Stimulated activated CD4-positive, alpha-beta T cell treated with anti-CD3 and anti-CD28 coated beads, Interleukin-15, amount 100 ng/mL, for 1 hour (primary cell): ENCODE results near the gene GAB1.

Experiments
- DNase-seq, 2 donors: peaks; one replicate each; pipeline ENCODE4 v3.0.0-alpha.2; 2020; ENCODE audit warnings: low read depth in 1 of 2, low spot score in 1 of 2

The GAB1 gene

DNA sequence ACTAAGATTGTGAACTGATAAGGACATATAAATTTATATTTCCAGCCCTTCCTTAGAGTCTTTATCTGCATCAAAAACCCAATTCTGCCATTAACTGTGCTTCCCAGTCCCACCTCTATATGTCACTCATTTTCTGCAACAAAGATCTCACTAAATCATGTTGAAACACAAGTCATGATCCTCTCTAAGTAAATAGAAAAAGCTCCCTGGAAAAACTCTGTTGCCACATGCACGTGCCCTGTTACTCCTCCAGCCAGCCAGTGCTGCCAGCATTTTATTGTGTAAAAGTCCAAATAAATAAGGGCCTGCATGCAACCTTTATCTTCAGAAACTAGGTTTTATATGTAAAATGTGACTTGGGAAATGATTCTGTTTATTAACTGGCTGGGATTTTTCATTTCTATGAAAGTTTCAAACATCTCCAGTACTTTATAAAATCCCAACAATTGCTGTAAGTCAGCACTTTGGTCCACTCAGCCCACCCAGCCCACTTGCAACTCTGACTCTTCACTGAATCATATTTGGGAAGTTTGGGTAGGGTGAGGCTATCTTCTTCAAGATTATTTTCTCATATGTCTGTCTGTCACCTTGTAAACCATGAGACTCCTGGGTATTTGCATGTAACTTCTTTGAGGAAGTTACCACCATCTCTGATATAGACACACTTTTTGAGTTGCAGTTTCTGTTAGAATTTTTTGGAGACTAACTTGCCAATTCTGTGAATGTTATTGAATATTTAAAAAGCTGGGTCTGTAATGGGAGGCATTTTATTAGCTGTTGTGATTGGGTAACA lies 136.9 kb downstream of the GAB1 start:
- no peak for DNase-seq

DNA sequence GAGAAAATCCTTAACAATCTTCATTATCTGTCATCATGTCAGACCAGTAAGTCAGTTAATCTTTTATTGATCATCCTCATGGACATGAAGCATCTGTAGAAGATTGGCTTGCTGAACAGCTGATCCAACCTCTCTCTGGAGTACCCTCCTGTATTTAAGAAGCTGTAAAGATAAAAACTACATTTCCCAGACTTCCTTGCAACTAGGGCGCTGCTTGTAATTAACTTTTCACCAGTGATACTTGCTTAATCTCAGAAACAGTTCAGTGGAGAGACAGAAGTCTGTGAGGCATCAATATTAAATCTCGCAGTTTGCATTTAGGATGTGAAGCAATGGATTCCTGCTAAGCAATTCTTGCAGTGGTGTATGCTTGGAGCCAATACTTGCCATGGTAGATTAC lies 140.8 kb downstream of the GAB1 start:
- DNase-seq = no peak

DNA sequence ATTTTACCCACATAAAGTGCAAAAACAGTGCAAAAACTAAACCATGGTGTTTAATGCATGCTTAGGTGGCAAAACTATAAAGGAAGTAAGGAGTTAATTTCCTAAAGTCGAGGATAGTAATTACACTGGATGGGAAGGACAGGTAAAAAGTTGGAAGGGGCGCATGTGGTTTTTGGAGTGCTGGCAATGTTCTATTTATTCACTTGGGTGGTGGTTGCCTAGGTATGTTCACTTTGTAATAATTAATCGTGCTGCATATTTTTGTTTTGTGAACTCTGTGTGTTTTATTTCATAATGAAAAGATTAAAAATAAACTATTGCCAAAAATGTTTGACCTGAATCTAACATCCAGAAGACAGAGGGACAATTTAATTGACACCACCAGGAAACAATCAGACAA lies 144.7 kb downstream of the GAB1 start:
- no peak for DNase-seq

DNA sequence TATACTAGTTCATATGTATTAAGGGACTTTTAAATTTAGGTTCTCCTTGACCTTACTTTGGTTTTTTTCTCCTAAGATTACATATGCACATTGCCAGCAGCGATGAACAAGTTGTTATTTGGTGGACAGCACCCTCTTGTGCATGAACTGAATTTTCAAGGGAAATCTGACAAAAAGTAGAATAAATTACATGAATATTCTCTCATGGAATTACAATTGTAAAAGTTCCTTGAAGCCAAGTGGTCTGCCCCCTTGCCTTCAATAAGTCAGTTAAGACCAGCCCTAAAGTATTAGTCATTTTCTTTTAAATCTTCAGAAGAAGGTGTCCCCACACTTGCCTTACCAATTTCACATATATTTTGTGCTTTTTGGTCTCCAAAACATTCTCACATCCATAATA lies 146.2 kb downstream of the GAB1 start:
- DNase-seq = no peak

DNA sequence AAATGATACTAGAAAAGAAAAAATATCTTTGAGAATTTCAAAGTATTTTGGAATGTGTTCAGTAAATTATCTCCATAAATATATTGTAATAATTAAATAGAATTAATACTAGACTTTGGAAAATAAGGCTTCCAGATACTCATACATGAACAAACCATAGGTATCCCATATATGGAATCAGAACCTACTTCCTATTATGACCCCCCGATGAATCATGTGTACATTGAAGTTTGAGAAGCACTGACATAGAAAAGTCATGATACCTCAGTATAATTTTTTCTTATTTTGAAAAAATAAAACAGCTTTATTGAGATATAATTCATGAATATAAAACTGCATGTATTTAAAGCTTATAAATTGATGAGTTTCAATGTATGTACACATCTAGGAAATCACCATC lies 149.6 kb downstream of the GAB1 start:
- no peak for DNase-seq

DNA sequence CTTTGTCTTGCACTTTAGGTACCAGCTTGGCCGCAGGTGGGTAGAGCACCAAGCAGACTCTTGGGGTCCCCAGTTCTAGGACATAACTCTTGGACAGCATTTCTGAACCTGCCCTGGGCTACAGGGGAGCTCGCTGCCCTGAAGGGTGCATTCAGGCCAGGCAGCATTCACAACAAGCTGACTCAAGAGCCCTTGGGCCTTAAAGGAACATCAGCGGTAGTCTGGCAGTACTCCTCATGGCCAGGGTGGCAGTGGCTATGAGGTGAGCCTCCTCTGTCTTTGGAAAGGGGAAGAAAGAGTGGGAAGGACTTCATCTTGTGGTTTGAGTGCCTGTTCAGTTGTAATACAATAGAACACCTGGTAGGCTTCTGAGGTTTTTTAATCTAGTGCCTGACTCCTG lies 152.0 kb downstream of the GAB1 start:
- no peak for DNase-seq

DNA sequence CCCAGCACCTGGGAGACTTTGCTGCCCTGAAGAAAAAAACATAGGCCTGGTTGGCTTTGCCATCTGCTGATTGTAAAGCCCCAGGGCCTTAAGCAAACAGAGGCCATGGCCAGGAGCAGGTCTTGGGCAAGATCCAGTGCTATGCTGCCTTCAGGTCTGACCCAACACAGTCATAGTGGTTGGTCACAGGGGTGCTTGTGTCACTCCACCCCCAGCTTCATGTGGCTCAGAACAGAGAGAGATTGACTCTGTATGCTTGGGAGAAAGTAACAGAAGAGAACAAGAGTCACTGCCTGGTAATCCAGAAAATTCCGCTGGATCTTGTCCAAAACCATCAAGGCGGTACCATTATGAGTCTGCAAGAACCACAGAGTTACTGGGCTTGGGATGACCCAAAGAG lies 152.4 kb downstream of the GAB1 start:
- DNase-seq = no peak

DNA sequence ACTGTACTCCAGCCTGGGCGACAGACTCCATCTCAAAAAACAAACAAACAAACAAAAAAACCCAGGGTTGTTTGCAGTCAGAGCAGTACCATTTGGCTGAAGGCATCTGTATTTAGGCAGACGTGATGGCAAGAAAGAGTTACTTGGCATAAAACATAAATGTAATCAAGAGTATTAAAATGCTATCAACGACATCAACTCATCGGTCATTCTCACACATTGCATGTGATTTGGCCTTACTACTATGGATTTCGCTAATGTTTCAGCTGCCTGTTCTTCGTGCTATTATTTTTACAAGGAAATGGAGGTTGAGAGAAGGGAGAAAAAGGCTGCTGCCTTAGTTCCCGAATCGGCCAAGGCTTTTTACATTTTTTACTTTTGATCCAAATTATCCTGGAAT lies 161.3 kb downstream of the GAB1 start:
- DNase-seq = no peak

DNA sequence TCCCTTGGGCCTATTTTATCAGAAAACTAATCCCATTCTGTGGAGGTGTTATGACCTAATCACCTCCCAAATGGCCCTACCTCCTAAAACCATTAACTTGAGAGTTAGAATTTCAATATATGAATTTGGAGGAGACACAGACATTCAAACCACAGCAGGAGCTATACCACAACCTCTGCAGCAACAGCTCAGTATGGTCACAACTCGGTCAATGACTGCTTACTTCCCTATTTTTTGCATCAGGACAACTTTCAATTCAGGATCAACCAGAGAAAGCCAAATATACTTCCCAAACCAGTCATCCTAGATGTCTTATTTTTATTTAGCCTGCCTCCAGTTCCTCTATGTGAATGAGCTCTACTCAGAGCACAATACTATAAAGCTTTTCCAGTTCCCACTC lies 165.6 kb downstream of the GAB1 start:
- no peak for DNase-seq

DNA sequence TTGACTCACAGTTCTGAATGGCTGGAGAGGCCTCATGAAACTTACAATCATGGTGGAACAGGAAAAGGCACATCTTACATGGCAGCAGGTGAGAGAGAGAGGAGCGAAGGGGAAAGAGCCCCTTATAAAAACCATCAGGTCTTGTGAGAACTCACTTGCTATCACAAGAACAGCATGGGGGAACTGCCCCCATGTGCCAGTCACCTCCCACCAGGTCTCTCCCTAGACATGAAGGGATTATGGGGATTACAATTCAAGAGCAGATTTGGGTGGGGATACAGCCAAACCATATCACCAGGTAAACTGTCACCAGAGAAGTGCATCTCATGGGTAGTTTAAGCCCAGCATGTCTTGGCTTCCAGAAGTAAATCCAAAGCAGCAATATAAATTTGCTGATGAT lies 169.4 kb downstream of the GAB1 start:
- DNase-seq = no peak

DNA sequence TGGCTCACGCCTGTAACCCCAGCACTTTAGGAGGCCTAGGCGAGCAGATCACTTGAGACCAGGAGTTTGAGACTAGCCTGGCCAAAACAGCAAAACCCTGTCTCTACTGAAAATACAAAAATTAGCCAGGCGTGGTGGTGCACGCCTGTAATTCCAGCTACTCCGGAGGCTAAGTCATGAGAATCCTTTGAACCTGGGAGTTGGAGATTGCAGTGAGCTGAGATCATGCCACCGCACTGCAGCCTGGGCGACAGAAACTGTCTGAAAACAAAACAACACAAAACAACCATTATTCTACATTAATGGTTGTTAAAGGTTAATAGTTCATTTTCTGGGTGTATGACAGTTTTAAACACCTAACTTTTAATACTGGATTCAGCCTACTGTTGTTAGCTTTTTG lies 175.2 kb downstream of the GAB1 start:
- no peak for DNase-seq

DNA sequence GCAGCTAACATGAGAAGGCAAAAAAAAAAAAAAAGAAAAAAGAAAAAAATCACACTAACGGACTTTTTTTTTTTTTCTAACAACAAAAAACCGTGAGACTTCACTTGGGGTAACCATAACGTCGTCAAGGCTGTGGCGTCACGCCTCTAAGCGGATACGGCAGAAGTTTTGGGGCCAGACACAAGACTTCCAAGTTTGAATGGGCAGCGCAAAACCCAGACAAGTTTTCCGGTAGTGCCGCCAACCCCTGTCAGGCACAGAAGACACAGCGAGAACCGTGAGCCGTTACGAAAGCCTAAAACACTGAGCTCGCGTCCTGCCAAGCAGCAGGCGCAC lies 176.3 kb downstream of the GAB1 start:
- DNase-seq = no peak

DNA sequence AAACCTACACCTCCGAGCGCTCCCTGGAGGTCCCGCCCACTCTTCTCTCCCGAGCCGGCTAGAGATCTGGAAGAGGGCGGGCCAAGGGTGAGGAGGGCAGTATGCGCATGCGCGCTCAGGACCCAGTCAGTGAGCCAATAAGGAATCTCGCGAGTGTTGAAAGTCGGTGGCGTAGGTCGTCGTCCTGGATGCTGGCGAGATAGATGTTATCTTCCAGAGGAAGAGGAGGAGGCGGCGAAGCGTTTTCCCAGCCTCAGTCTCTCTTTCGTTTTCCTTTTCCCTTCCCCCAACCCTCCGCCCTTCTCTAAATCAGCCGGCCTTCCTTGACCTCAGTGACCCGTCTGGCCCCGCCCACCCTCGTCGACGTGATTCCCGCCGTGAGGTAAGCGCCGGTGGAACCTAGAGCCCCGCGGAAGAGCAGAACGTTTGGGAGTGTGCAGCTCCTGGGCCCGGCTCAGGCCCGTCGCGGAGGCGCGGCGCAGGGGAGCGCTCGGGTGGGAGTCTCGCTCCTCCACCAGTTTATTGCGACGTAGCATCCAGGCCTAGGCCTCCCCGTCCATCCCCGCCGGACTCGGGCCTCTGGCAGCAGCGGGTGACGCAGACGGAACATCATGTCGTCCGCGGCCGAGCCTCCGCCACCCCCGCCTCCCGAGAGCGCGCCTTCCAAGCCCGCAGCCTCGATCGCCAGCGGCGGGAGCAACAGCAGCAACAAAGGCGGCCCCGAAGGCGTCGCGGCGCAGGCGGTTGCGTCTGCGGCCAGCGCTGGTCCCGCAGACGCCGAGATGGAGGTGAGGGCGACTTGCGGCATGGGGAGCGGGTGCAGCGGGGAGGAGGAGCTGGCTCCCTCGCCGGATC lies 176.9 kb downstream of the GAB1 start, which contains the start of gene SMARCA5:
Gene SMARCA5, plus strand, starts transcription at position 389 of the 855 bp plus-strand sequence. Its CDS starts 223 bp downstream, at position 612.
- peak; percentile 89 to 92 for DNase-seq

DNA sequence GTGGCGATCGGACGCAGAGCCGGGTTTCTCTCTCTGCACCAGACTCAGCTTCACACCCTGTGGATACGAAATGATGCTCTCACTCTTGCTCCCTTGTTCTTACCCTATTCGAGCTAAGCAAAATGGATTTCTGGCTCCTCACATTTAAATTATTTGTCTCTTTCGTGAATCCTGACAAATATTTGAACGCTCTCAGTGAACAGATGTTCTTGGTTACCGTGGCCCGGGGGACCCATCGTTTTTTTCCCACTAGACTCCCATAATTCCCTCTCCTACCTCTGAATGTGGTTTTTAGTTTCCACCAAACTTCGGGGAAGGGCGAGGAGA lies 177.5 kb downstream of the GAB1 start:
- no peak for DNase-seq

DNA sequence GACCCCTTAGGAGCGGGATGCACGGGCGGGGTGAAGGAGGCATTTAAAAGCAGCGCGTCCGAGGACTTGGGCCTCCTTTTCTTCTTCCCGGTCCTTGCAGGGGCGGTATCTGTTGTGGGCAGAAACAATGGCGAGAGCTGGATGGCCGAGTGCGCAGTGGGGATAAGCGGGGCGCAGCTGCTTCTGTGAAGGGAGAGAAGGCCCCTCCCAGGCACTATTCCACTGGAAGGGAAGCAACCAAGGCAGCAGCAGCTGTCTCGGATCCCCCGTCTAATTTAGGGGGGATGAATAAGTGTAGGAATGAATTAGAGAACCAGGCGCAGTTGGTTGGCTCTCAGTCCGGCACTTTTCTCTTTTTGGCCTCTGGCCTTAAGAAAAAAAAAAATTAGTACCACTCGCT lies 177.8 kb downstream of the GAB1 start:
- DNase-seq = no peak

DNA sequence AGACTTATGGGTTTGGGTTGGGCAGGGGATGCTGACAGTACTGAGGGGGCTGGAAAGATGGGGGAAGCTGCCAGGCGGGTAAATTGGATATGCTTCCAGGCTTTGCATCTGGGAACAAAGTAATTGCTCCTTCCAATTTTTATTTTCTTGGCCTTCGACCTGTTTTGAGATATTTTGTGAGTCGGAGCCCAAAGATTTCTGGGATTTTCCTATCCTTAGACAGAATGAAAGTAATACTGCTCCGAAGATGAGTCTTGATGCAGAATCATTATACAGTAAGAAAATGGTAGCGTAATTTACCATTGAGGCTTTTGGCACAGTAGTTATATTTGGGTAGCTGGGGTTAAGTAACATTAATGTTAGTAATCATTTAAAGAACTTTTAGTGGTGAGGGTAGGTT lies 178.2 kb downstream of the GAB1 start:
- DNase-seq = no peak

DNA sequence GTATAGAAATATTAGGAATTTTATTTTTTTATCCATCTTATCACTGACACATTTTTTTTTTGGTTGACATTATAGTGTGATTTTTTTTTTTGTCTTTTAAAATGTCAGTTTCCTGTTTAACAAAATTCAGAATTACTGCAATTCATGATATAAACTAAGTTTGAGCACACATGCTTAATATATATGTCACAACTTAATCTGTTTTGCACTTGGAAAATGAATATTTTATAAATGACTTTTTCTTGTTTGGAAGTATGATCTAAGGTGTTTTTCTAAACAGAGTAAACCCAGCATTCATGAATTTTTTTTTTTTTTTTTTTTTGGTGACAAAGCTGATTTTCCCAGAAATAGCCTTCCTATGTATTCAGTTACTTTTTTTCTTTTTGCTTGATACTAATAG lies 179.2 kb downstream of the GAB1 start:
- DNase-seq = no peak

DNA sequence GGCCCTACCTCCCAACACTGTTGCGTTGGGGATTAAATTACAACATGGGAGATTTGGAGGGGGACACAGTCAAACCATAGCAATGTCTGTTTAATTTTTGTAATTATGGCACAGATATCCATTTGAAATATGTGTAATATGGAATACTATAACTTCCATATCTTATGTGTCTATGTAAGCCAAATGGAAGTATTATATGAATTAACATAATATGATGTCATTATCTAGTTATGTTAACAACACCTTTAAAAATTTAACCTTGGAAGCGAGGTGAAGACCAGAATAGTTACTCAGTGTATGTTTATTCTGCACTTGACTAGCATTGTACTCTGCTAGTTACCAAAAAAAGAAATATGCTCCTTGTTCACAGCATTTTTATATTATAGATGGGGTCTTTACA lies 181.1 kb downstream of the GAB1 start:
- DNase-seq = no peak
